Measurements from ENCODE around the gene CALR3. TPM values are rescaled to one million over a fixed set of nuclear protein-coding genes. Genes with fewer than 3 reads are reported as not detected.

Gene CALR3
- total RNA-seq, 1 experiment from 2014 or later, result not detected

DNA sequence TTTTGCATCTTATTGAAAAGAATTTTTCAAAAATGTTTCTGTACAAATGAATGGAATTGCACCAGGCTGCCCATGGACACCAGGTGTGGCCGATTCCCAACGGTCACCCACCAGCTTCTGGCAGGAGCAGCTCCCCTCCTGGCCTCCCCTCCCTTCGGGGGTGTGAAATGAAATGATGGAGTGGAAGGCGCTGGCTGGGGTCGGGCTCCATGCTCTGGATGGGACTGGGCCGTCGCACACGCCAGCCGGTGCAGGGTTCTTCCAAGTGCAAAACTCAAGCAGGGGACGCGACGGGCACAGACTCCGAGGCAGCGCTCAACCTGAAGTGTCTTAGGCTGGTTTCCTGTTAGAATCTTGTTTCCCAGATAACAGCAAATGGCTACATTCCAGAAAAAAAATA lies 22.1 kb upstream of the CALR3 start:
- intact Hi-C loops (cut with micrococcal nuclease; ENCODE audit: unreplicated experiment), result no loop called here
- TSS peak; percentile 87 for BruUV-seq (replicated peaks)
- ChIA-PET CTCF (interaction anchor here (1.1 kb wide), 1 partner anchor 76 kb away, joined by 3 read pairs; no protein-coding TSS in a partner anchor), POLR2A (no interaction called here)
- TF ChIP-seq, protein P1, sequence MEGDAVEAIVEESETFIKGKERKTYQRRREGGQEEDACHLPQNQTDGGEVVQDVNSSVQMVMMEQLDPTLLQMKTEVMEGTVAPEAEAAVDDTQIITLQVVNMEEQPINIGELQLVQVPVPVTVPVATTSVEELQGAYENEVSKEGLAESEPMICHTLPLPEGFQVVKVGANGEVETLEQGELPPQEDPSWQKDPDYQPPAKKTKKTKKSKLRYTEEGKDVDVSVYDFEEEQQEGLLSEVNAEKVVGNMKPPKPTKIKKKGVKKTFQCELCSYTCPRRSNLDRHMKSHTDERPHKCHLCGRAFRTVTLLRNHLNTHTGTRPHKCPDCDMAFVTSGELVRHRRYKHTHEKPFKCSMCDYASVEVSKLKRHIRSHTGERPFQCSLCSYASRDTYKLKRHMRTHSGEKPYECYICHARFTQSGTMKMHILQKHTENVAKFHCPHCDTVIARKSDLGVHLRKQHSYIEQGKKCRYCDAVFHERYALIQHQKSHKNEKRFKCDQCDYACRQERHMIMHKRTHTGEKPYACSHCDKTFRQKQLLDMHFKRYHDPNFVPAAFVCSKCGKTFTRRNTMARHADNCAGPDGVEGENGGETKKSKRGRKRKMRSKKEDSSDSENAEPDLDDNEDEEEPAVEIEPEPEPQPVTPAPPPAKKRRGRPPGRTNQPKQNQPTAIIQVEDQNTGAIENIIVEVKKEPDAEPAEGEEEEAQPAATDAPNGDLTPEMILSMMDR (IDR thresholded peaks at IDR 0.05; ENCODE audit: insufficient read depth in 1 of 2, low read depth in 1 of 2, low read length in 1 of 2, severe bottlenecking in 1 of 2, unreplicated experiment in 1 of 2), result no peak
- no peaks in the 10 kb centered on the region for H3K9me3 Mint-ChIP-seq (ENCODE audit: unreplicated experiment)
- H3K27ac Mint-ChIP-seq (ENCODE audit: unreplicated experiment), result no peak overlapping the region
- no peaks in the 10 kb centered on the region for H3K27me3 Mint-ChIP-seq (ENCODE audit: insufficient read depth, unreplicated experiment)
- Histone ChIP-seq H3K36me3 (ENCODE audit: control insufficient read depth, insufficient read depth, low read length) (peaks cover 2% of the 10 kb centered on the region; the same call in 1 of the 2 replicates), H3K4me1 (no peaks in the 10 kb centered on the region), H3K27me3 (replicated peaks; ENCODE audit: control insufficient read depth, insufficient read depth, low read length) (no peaks in the 10 kb centered on the region), H3K4me3 (ENCODE audit: low read depth, low read length) (no peak overlapping the region), H3K9me3 (no peaks in the 10 kb centered on the region)
- no peaks in the 10 kb centered on the region for H3K4me1 Mint-ChIP-seq (ENCODE audit: low read depth, unreplicated experiment)
- H3K36me3 Mint-ChIP-seq (ENCODE audit: insufficient read depth, unreplicated experiment), result peaks cover 74% of the 10 kb centered on the region
- no peak for DNase-seq
- no peak overlapping the region for H3K4me3 Mint-ChIP-seq (ENCODE audit: unreplicated experiment)

DNA sequence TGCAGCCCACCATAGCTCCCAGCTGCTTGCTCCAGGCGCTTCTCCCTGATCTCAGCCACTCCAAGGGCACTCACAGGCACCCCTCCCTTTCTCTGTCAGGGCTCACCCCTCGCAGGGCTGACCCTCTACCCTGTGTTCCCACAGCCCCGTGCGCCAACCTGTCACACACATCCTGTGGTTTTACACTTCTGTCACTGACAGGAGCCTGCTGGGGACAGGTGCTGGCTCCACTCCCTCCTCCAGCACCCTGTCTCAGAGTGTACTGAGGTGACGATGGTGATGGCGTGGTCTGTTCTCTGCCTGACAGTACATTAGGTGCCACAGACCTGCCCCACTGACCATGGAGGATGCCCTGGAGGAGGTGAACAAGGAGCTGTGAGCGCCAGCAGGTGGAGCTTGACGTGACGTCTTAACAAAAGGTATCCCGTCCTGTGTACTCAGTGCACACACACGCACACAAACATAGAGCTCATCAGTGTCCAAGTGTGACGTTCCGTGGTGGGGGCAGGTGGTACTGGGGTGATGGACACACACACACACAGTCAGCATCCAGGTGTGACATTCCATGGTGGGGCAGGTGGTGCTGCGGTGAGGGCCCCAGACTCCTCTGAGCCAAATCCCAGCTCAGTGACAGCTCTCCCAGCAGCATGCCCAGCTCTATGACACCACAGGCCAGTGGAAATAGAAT lies 21.1 kb upstream of the CALR3 start:
- Histone ChIP-seq H3K4me3 (ENCODE audit: low read depth, low read length) (no peak overlapping the region), H3K36me3 (ENCODE audit: control insufficient read depth, insufficient read depth, low read length) (peaks cover 2% of the 10 kb centered on the region; the same call in 1 of the 2 replicates), H3K9me3 (no peaks in the 10 kb centered on the region), H3K4me1 (no peaks in the 10 kb centered on the region), H3K27me3 (replicated peaks; ENCODE audit: control insufficient read depth, insufficient read depth, low read length) (no peaks in the 10 kb centered on the region)
- TF ChIP-seq, protein P1 (IDR thresholded peaks at IDR 0.05; ENCODE audit: insufficient read depth in 1 of 2, low read depth in 1 of 2, low read length in 1 of 2, severe bottlenecking in 1 of 2, unreplicated experiment in 1 of 2), result no peak
- BruUV-seq (replicated peaks), result no TSS peak
- CTCF ChIA-PET, result interaction anchor here (0.6 to 1.1 kb wide), 3 partner anchors 67 to 208 kb away, joined by 3 read pairs; no protein-coding TSS in a partner anchor
- Mint-ChIP-seq H3K36me3 (ENCODE audit: insufficient read depth, unreplicated experiment) (peaks cover 64% of the 10 kb centered on the region), H3K4me1 (ENCODE audit: low read depth, unreplicated experiment) (no peaks in the 10 kb centered on the region), H3K4me3 (ENCODE audit: unreplicated experiment) (no peak overlapping the region), H3K27ac (ENCODE audit: unreplicated experiment) (no peak overlapping the region), H3K27me3 (ENCODE audit: insufficient read depth, unreplicated experiment) (no peaks in the 10 kb centered on the region), H3K9me3 (ENCODE audit: unreplicated experiment) (no peaks in the 10 kb centered on the region)
- intact Hi-C loops (cut with micrococcal nuclease; ENCODE audit: unreplicated experiment), result no loop called here
- no peak for DNase-seq
- POLR2A ChIA-PET, result interaction anchor here (0.5 kb wide), 1 partner anchor 26 kb away, joined by 3 read pairs; no protein-coding TSS in a partner anchor

DNA sequence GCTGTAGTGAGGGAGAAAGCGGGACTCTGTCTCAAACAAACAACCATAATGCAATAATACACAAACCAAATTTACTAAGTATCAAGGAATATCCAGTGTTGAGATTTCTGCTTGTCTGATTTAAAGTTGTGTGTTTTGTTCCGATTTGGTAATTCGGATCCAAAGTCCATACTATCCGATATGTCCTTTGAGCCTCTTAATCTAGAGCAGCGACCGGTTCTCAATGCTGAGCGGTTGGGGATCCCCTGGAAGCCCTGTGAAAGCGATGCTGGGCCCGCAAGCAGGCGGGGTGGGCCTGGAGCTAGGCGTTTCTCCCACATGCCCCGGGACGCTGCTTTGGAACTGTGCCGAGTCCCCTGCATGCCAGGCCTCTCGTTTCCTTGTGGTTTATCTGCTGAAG lies 20.4 kb upstream of the CALR3 start:
- H3K4me3 Mint-ChIP-seq (ENCODE audit: unreplicated experiment), result no peak overlapping the region
- no peaks in the 10 kb centered on the region for H3K27me3 ChIP-seq (replicated peaks; ENCODE audit: control insufficient read depth, insufficient read depth, low read length)
- DNase-seq, result no peak
- H3K36me3 ChIP-seq (ENCODE audit: control insufficient read depth, insufficient read depth, low read length), result peaks cover 2% of the 10 kb centered on the region; the same call in 1 of the 2 replicates
- TF ChIP-seq, protein P1 (IDR thresholded peaks at IDR 0.05; ENCODE audit: insufficient read depth in 1 of 2, low read depth in 1 of 2, low read length in 1 of 2, severe bottlenecking in 1 of 2, unreplicated experiment in 1 of 2), result no peak
- intact Hi-C loops (cut with micrococcal nuclease; ENCODE audit: unreplicated experiment), result no loop called here
- H3K4me1 ChIP-seq, result no peaks in the 10 kb centered on the region
- no peaks in the 10 kb centered on the region for H3K9me3 ChIP-seq
- peaks cover 57% of the 10 kb centered on the region for H3K36me3 Mint-ChIP-seq (ENCODE audit: insufficient read depth, unreplicated experiment)
- H3K4me1 Mint-ChIP-seq (ENCODE audit: low read depth, unreplicated experiment), result no peaks in the 10 kb centered on the region
- H3K4me3 ChIP-seq (ENCODE audit: low read depth, low read length), result no peak overlapping the region
- H3K27me3 Mint-ChIP-seq (ENCODE audit: insufficient read depth, unreplicated experiment), result no peaks in the 10 kb centered on the region
- H3K27ac Mint-ChIP-seq (ENCODE audit: unreplicated experiment), result no peak overlapping the region
- no peaks in the 10 kb centered on the region for H3K9me3 Mint-ChIP-seq (ENCODE audit: unreplicated experiment)
- ChIA-PET CTCF (no interaction called here), POLR2A (no interaction called here)
- no TSS peak for BruUV-seq (replicated peaks)
